ENCODE data around the gene MYADML2. TPM values are rescaled to one million over a fixed set of nuclear protein-coding genes. Genes with fewer than 3 reads are reported as not detected.

The MYADML2 gene
- total and polyA plus RNA-seq, 2 of the 8 experiments (the other 6 are each of a cell fraction or from before 2014, with no cell fraction given): 0.26 to 0.47 TPM

DNA sequence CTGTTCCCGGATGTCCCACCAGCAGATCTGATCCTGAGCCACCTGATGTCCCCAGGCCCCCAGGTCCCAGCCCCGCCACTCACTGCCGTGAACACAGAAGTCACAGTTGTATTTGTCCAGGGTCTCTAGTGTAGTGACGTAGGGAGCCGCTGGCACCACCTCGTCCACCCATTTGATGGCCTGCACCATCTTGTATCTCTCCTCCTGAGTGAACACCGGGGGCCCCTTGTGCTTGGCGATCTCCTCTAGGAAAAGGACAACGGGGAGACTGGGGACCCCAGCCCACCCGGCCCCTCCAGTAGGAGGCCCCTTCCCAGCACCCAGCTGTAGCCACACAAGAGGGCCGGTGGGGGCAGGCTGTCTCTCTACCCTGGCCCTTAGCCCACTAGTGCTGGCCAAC, 38.2 kb downstream of the MYADML2 start (continued):
- TF ChIP-seq, protein P1, sequence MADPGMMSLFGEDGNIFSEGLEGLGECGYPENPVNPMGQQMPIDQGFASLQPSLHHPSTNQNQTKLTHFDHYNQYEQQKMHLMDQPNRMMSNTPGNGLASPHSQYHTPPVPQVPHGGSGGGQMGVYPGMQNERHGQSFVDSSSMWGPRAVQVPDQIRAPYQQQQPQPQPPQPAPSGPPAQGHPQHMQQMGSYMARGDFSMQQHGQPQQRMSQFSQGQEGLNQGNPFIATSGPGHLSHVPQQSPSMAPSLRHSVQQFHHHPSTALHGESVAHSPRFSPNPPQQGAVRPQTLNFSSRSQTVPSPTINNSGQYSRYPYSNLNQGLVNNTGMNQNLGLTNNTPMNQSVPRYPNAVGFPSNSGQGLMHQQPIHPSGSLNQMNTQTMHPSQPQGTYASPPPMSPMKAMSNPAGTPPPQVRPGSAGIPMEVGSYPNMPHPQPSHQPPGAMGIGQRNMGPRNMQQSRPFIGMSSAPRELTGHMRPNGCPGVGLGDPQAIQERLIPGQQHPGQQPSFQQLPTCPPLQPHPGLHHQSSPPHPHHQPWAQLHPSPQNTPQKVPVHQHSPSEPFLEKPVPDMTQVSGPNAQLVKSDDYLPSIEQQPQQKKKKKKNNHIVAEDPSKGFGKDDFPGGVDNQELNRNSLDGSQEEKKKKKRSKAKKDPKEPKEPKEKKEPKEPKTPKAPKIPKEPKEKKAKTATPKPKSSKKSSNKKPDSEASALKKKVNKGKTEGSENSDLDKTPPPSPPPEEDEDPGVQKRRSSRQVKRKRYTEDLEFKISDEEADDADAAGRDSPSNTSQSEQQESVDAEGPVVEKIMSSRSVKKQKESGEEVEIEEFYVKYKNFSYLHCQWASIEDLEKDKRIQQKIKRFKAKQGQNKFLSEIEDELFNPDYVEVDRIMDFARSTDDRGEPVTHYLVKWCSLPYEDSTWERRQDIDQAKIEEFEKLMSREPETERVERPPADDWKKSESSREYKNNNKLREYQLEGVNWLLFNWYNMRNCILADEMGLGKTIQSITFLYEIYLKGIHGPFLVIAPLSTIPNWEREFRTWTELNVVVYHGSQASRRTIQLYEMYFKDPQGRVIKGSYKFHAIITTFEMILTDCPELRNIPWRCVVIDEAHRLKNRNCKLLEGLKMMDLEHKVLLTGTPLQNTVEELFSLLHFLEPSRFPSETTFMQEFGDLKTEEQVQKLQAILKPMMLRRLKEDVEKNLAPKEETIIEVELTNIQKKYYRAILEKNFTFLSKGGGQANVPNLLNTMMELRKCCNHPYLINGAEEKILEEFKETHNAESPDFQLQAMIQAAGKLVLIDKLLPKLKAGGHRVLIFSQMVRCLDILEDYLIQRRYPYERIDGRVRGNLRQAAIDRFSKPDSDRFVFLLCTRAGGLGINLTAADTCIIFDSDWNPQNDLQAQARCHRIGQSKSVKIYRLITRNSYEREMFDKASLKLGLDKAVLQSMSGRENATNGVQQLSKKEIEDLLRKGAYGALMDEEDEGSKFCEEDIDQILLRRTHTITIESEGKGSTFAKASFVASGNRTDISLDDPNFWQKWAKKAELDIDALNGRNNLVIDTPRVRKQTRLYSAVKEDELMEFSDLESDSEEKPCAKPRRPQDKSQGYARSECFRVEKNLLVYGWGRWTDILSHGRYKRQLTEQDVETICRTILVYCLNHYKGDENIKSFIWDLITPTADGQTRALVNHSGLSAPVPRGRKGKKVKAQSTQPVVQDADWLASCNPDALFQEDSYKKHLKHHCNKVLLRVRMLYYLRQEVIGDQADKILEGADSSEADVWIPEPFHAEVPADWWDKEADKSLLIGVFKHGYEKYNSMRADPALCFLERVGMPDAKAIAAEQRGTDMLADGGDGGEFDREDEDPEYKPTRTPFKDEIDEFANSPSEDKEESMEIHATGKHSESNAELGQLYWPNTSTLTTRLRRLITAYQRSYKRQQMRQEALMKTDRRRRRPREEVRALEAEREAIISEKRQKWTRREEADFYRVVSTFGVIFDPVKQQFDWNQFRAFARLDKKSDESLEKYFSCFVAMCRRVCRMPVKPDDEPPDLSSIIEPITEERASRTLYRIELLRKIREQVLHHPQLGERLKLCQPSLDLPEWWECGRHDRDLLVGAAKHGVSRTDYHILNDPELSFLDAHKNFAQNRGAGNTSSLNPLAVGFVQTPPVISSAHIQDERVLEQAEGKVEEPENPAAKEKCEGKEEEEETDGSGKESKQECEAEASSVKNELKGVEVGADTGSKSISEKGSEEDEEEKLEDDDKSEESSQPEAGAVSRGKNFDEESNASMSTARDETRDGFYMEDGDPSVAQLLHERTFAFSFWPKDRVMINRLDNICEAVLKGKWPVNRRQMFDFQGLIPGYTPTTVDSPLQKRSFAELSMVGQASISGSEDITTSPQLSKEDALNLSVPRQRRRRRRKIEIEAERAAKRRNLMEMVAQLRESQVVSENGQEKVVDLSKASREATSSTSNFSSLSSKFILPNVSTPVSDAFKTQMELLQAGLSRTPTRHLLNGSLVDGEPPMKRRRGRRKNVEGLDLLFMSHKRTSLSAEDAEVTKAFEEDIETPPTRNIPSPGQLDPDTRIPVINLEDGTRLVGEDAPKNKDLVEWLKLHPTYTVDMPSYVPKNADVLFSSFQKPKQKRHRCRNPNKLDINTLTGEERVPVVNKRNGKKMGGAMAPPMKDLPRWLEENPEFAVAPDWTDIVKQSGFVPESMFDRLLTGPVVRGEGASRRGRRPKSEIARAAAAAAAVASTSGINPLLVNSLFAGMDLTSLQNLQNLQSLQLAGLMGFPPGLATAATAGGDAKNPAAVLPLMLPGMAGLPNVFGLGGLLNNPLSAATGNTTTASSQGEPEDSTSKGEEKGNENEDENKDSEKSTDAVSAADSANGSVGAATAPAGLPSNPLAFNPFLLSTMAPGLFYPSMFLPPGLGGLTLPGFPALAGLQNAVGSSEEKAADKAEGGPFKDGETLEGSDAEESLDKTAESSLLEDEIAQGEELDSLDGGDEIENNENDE (IDR thresholded peaks at IDR 0.05; ENCODE audit: insufficient replicate concordance, low read length): no peak
- TF ChIP-seq, protein P2, sequence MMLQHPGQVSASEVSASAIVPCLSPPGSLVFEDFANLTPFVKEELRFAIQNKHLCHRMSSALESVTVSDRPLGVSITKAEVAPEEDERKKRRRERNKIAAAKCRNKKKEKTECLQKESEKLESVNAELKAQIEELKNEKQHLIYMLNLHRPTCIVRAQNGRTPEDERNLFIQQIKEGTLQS (IDR thresholded peaks at IDR 0.05; ENCODE audit: insufficient read depth, low read depth, low read length): no peak
- TF ChIP-seq RXRA (IDR thresholded peaks at IDR 0.05; ENCODE audit: insufficient read depth, low read depth, low read length): no peak
- no peak for TF ChIP-seq NANOG (IDR thresholded peaks at IDR 0.05; ENCODE audit: insufficient read depth, low read depth, low read length, poor library complexity, severe bottlenecking)
- no peak for TF ChIP-seq GTF2F1 (IDR thresholded peaks at IDR 0.05; ENCODE audit: borderline replicate concordance, low read depth, low read length)
